CD4-positive, alpha-beta memory T cell (primary cell): ENCODE data around the gene ARHGAP24. TPM values are rescaled to one million over a fixed set of nuclear protein-coding genes. Genes with fewer than 3 reads are reported as not detected.

Experiments
- CTCF ChIA-PET: fragments of 350-600 bp; sonication (Branson Sonifier 250); formaldehyde crosslinking; loops from one replicate; lab custom pipeline; 2021; ENCODE audit warnings: inconsistent platforms; ENCODE audit not compliant: partially characterized antibody; lab: Charles Lee
- POLR2A ChIA-PET: fragments of 350-600 bp; sonication (Branson Sonifier 250); formaldehyde crosslinking; loops from one replicate; lab custom pipeline; 2021; ENCODE audit not compliant: partially characterized antibody; lab: Charles Lee
- DNase-seq, 5 donors: peaks; one replicate each; pipeline versions ENCODE4 v3.0.0 to v3.0.0-alpha.2; 2020 to 2022; ENCODE audit warnings: mixed read lengths in 1 of 5
- H3K27ac ChIP-seq: one replicate; pipeline ENCODE4 v1.7.0; 2013; ENCODE audit warnings: low read depth, low read length
- H3K27me3 ChIP-seq: 2 replicates; pipeline ENCODE4 v1.7.0; 2013; ENCODE audit warnings: mild to moderate bottlenecking, low read length, moderate library complexity; ENCODE audit not compliant: insufficient read depth
- H3K36me3 ChIP-seq: 2 replicates; pipeline ENCODE4 v1.7.0; 2013; ENCODE audit warnings: mild to moderate bottlenecking, low read length, moderate library complexity; ENCODE audit not compliant: insufficient read depth
- H3K4me1 ChIP-seq: 2 replicates; pipeline ENCODE4 v1.7.0; 2013; ENCODE audit warnings: mild to moderate bottlenecking, low read length, moderate library complexity; ENCODE audit not compliant: insufficient read depth
- H3K4me3 ChIP-seq, 2 donors: one replicate each; pipeline ENCODE4 v1.7.0; 2013; ENCODE audit warnings: low read length in 2 of 2, mild to moderate bottlenecking in 1 of 2
- H3K9me3 ChIP-seq, 2 donors: one replicate each; pipeline ENCODE4 v1.7.0; 2013; ENCODE audit warnings: low read length in 2 of 2, control low read depth in 1 of 2; ENCODE audit not compliant: control insufficient read depth in 1 of 2
- H3K27ac Mint-ChIP-seq, 7 donors: one replicate each; pipeline ENCODE4 v1.8.0; 2020 to 2021; ENCODE audit warnings: mixed read lengths in 7 of 7, mild to moderate bottlenecking in 6 of 7, inconsistent platforms in 3 of 7, moderate library complexity in 3 of 7
- H3K27me3 Mint-ChIP-seq, 2 donors: one replicate each; pipeline ENCODE4 v1.8.0; 2020 to 2021; ENCODE audit warnings: mixed read lengths in 2 of 2
- H3K36me3 Mint-ChIP-seq, 2 donors: one replicate each; pipeline ENCODE4 v1.8.0; 2020 to 2021; ENCODE audit warnings: mixed read lengths in 2 of 2, inconsistent platforms in 1 of 2, mild to moderate bottlenecking in 1 of 2
- H3K4me1 Mint-ChIP-seq, 4 donors: one replicate each; pipeline ENCODE4 v1.8.0; 2020 to 2021; ENCODE audit warnings: mixed read lengths in 4 of 4, mild to moderate bottlenecking in 1 of 4
- H3K4me3 Mint-ChIP-seq, 8 donors: one replicate each; pipeline ENCODE4 v1.8.0; 2020 to 2021; ENCODE audit warnings: mixed read lengths in 8 of 8, mild to moderate bottlenecking in 7 of 8, moderate library complexity in 6 of 8, inconsistent platforms in 3 of 8
- H3K9me3 Mint-ChIP-seq, 8 donors: one replicate each; pipeline ENCODE4 v1.8.0; 2020 to 2021; ENCODE audit warnings: mixed read lengths in 8 of 8, mild to moderate bottlenecking in 5 of 8, inconsistent platforms in 3 of 8, moderate library complexity in 1 of 8
- intact Hi-C: fragments of 100-400 bp; cut with micrococcal nuclease; formaldehyde crosslinking; loops from one replicate; pipeline ENCODE4 v1.15.1; 2023
- polyA plus RNA-seq, 2 donors: library from polyadenylated mRNA; unstranded; fragments of 300-500 nt; fragmentation: Illumina TruSeq; gene quantifications; one replicate each; pipeline ENCODE4 v1.2.3, GENCODE V29; 2021
- total RNA-seq, 2 experiments: library from RNA; stranded (reverse); gene quantifications; one replicate each; pipeline ENCODE4 v1.2.3, GENCODE V29; 2021

The ARHGAP24 gene
- total and polyA plus RNA-seq, 4 experiments from 2014 or later, result 0.30 TPM; not detected in 3

GRCh38 chr4:85673540-85673939 lies 198.6 kb downstream of the ARHGAP24 start:
- no peaks in the 10 kb centered on the region for H3K36me3 Mint-ChIP-seq
- H3K4me3 ChIP-seq, result no peak overlapping the region
- H3K4me1 ChIP-seq, result no peaks in the 10 kb centered on the region
- POLR2A ChIA-PET, result no interaction called here
- intact Hi-C loops, result no loop called here
- no peak overlapping the region for H3K4me3 Mint-ChIP-seq
- peaks cover 0 to 6% (median 2%) of the 10 kb centered on the region in 8 donors for H3K9me3 Mint-ChIP-seq
- no peaks in the 10 kb centered on the region for H3K27me3 Mint-ChIP-seq
- H3K4me1 Mint-ChIP-seq, result no peaks in the 10 kb centered on the region
- no peak overlapping the region for H3K27ac ChIP-seq
- H3K36me3 ChIP-seq, result no peaks in the 10 kb centered on the region
- CTCF ChIA-PET, result no interaction called here
- no peaks in the 10 kb centered on the region for H3K27me3 ChIP-seq
- H3K27ac Mint-ChIP-seq, result no peak overlapping the region
- peaks cover 0 to 5% of the 10 kb centered on the region in 2 donors for H3K9me3 ChIP-seq
- DNase-seq, result no peak

GRCh38 chr4:85675076-85676049 lies 200.4 kb downstream of the ARHGAP24 start:
- Histone ChIP-seq H3K27me3 (no peaks in the 10 kb centered on the region), H3K4me1 (no peaks in the 10 kb centered on the region), H3K27ac (no peak overlapping the region), H3K4me3 (no peak overlapping the region), H3K9me3 (peaks cover 0 to 5% of the 10 kb centered on the region in 2 donors), H3K36me3 (no peaks in the 10 kb centered on the region)
- Mint-ChIP-seq H3K4me1 (no peaks in the 10 kb centered on the region), H3K36me3 (no peaks in the 10 kb centered on the region), H3K27me3 (no peaks in the 10 kb centered on the region), H3K27ac (no peak overlapping the region), H3K9me3 (peaks cover 0 to 3% (median 2%) of the 10 kb centered on the region in 8 donors), H3K4me3 (no peak overlapping the region)
- POLR2A ChIA-PET, result no interaction called here
- no peak for DNase-seq
- intact Hi-C loops, result no loop called here
- CTCF ChIA-PET, result no interaction called here

- no peak overlapping the region for H3K4me3 ChIP-seq
- Mint-ChIP-seq H3K27ac (no peak overlapping the region), H3K4me1 (no peaks in the 10 kb centered on the region), H3K9me3 (peaks cover 0 to 3% (median 2%) of the 10 kb centered on the region in 8 donors), H3K4me3 (no peak overlapping the region), H3K27me3 (no peaks in the 10 kb centered on the region), H3K36me3 (no peaks in the 10 kb centered on the region)
- no peak for DNase-seq
- CTCF ChIA-PET, result no interaction called here
- peaks cover 0 to under 1% of the 10 kb centered on the region in 2 donors for H3K9me3 ChIP-seq
- H3K27me3 ChIP-seq, result no peaks in the 10 kb centered on the region
- H3K4me1 ChIP-seq, result no peaks in the 10 kb centered on the region
- H3K27ac ChIP-seq, result no peak overlapping the region
- POLR2A ChIA-PET, result no interaction called here
- no peaks in the 10 kb centered on the region for H3K36me3 ChIP-seq
- intact Hi-C loops, result no loop called here
Measured at GRCh38 chr4:85676050-85676425, 201.1 kb downstream of the ARHGAP24 start.

- CTCF ChIA-PET, result no interaction called here
- Mint-ChIP-seq H3K4me3 (no peak overlapping the region), H3K4me1 (no peaks in the 10 kb centered on the region), H3K9me3 (peaks cover 0 to 3% (median 2%) of the 10 kb centered on the region in 8 donors), H3K36me3 (no peaks in the 10 kb centered on the region), H3K27ac (no peak overlapping the region), H3K27me3 (no peaks in the 10 kb centered on the region)
- POLR2A ChIA-PET, result no interaction called here
- intact Hi-C loops, result no loop called here
- Histone ChIP-seq H3K9me3 (no peaks in the 10 kb centered on the region), H3K27me3 (no peaks in the 10 kb centered on the region), H3K4me1 (no peaks in the 10 kb centered on the region), H3K4me3 (no peak overlapping the region), H3K36me3 (no peaks in the 10 kb centered on the region), H3K27ac (no peak overlapping the region)
- DNase-seq, result no peak
Measured at GRCh38 chr4:85676850-85677590, 202.1 kb downstream of the ARHGAP24 start.

GRCh38 chr4:85681221-85681657 lies 206.3 kb downstream of the ARHGAP24 start:
- peaks cover 0 to 6% (median 2%) of the 10 kb centered on the region in 8 donors for H3K9me3 Mint-ChIP-seq
- no peak overlapping the region for H3K4me3 Mint-ChIP-seq
- no peaks in the 10 kb centered on the region for H3K36me3 Mint-ChIP-seq
- H3K4me1 ChIP-seq, result no peaks in the 10 kb centered on the region
- no peaks in the 10 kb centered on the region for H3K36me3 ChIP-seq
- H3K9me3 ChIP-seq, result no peaks in the 10 kb centered on the region
- no peak overlapping the region for H3K27ac ChIP-seq
- no peak for DNase-seq
- no peaks in the 10 kb centered on the region for H3K27me3 ChIP-seq
- intact Hi-C loops, result no loop called here
- no peak overlapping the region for H3K4me3 ChIP-seq
- no peaks in the 10 kb centered on the region for H3K4me1 Mint-ChIP-seq
- ChIA-PET CTCF (no interaction called here), POLR2A (no interaction called here)
- H3K27me3 Mint-ChIP-seq, result no peaks in the 10 kb centered on the region
- no peak overlapping the region for H3K27ac Mint-ChIP-seq

- H3K4me3 ChIP-seq, result no peak overlapping the region
- no peaks in the 10 kb centered on the region for H3K27me3 ChIP-seq
- Mint-ChIP-seq H3K36me3 (no peaks in the 10 kb centered on the region), H3K27ac (no peak overlapping the region), H3K4me1 (no peaks in the 10 kb centered on the region), H3K4me3 (no peak overlapping the region), H3K9me3 (peaks cover 0 to 6% (median 1%) of the 10 kb centered on the region in 8 donors), H3K27me3 (no peaks in the 10 kb centered on the region)
- no peak overlapping the region for H3K27ac ChIP-seq
- H3K9me3 ChIP-seq, result no peaks in the 10 kb centered on the region
- H3K4me1 ChIP-seq, result no peaks in the 10 kb centered on the region
- ChIA-PET POLR2A (no interaction called here), CTCF (no interaction called here)
- no peak for DNase-seq
- H3K36me3 ChIP-seq, result no peaks in the 10 kb centered on the region
- intact Hi-C loops, result no loop called here
Measured at GRCh38 chr4:85681921-85682320, 207.0 kb downstream of the ARHGAP24 start.

GRCh38 chr4:85682391-85682790 lies 207.4 kb downstream of the ARHGAP24 start:
- no peaks in the 10 kb centered on the region for H3K36me3 ChIP-seq
- H3K27ac ChIP-seq, result no peak overlapping the region
- no peaks in the 10 kb centered on the region for H3K9me3 ChIP-seq
- POLR2A ChIA-PET, result no interaction called here
- no peaks in the 10 kb centered on the region for H3K4me1 Mint-ChIP-seq
- no peak overlapping the region for H3K27ac Mint-ChIP-seq
- DNase-seq, result no peak
- no peak overlapping the region for H3K4me3 Mint-ChIP-seq
- no peaks in the 10 kb centered on the region for H3K4me1 ChIP-seq
- no peaks in the 10 kb centered on the region for H3K27me3 ChIP-seq
- no peaks in the 10 kb centered on the region for H3K36me3 Mint-ChIP-seq
- H3K9me3 Mint-ChIP-seq, result peaks cover 0 to 3% (median 1%) of the 10 kb centered on the region in 8 donors
- intact Hi-C loops, result no loop called here
- H3K4me3 ChIP-seq, result no peak overlapping the region
- no peaks in the 10 kb centered on the region for H3K27me3 Mint-ChIP-seq
- CTCF ChIA-PET, result no interaction called here
